ENCODE data around the gene HBE1. TPM values are rescaled to one million over a fixed set of nuclear protein-coding genes. Genes with fewer than 3 reads are reported as not detected.

The HBE1 gene
- total and polyA plus RNA-seq, 2 donors: 1.8 to 5.5 TPM

DNA sequence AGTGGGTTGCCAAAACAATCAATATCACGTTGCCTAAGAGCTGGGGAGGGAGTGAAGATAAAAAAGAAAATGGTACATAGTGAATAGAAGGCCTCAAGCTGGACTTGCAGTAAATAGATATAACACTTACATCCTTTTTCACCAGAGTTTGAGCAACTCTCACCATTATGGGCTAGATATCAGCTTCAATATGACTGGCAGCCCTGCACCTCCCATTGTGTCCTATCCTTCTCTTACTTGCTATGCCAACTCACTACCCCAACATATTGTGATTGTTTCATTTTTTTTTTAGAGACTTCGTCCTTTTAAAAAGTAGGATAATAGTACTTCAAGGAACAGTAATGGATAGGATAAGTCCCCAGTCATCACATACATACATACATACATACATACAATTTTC is 27.5 kb downstream of the HBE1 start:
- 90% methylated on average over 2 of the region's 2 CpGs for WGBS
- H3K27ac ChIP-seq (ENCODE audit: low read depth in 1 of 2, low read length in 1 of 2): no peak overlapping the region
- no peak for DNase-seq (ENCODE audit: low read depth in 6 of 9, low spot score in 9 of 9)

DNA sequence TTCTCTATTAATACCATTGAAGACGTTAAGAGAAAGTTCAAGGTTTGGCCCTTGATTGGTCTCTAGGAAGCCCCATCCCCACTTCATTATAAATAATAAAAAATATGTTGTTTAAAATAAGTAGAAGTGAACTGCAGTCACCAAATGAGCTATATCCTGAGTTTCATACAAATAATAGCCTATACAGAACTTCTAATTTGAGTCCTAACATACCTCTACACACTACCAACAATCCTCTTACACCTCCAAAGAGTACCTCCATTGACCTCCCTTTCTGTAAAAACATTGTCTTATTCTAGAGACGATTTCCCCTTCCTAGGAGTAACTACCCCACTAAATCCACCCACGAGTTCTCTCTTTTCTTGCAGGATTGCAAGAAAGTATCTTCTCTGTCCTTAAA is 28.3 kb downstream of the HBE1 start:
- H3K4me1 ChIP-seq (ENCODE audit: control insufficient read depth in 2 of 2, insufficient read depth in 2 of 2, low read length in 2 of 2): no peaks in the 10 kb centered on the region
- H3K27ac ChIP-seq (ENCODE audit: low read depth in 1 of 2, low read length in 1 of 2): no peak overlapping the region
- no peak overlapping the region for H3K4me3 ChIP-seq (ENCODE audit: low read length in 2 of 2)
- no peak for DNase-seq (ENCODE audit: low read depth in 6 of 9, low spot score in 9 of 9)
- H3K9me3 ChIP-seq (ENCODE audit: control insufficient read depth in 2 of 2, insufficient read depth in 1 of 2, low read length in 1 of 2): no peaks in the 10 kb centered on the region
- H3K36me3 ChIP-seq (ENCODE audit: control insufficient read depth in 2 of 2, insufficient read depth in 2 of 2, low read length in 1 of 2): no peaks in the 10 kb centered on the region
- WGBS: 85% methylated on average over 3 of the region's 3 CpGs
- no peaks in the 10 kb centered on the region for H3K27me3 ChIP-seq (ENCODE audit: control insufficient read depth in 2 of 2, insufficient read depth in 1 of 2, low read length in 1 of 2)

More for the DNA sequence above, 27.5 kb downstream of the HBE1 start:
- no peaks in the 10 kb centered on the region for H3K27me3 ChIP-seq (ENCODE audit: control insufficient read depth in 2 of 2, insufficient read depth in 1 of 2, low read length in 1 of 2)
- H3K9me3 ChIP-seq (ENCODE audit: control insufficient read depth in 2 of 2, insufficient read depth in 1 of 2, low read length in 1 of 2): no peaks in the 10 kb centered on the region
- no peaks in the 10 kb centered on the region for H3K4me1 ChIP-seq (ENCODE audit: control insufficient read depth in 2 of 2, insufficient read depth in 2 of 2, low read length in 2 of 2)
- H3K4me3 ChIP-seq (ENCODE audit: low read length in 2 of 2): no peak overlapping the region
- H3K36me3 ChIP-seq (ENCODE audit: control insufficient read depth in 2 of 2, insufficient read depth in 2 of 2, low read length in 1 of 2): no peaks in the 10 kb centered on the region

DNA sequence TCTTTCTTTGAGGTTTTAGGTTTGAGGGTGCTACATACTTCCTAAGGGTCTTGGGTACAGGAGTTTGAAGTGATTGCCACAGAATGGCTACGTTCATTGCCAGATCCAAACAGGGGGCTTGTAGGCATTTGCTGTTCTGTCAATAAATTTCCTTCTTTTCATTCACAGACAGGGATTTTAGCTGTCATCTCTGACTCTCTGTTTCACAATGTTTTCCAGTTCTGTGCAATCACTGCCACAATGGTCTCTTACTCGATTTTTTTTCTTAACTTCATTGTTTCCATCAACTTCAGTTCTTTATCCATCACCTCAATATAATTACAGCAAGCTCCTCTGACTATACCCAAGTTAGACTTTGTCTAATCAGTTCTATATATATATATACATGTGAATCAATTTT is 29.3 kb downstream of the HBE1 start:
- Histone ChIP-seq H3K4me1 (ENCODE audit: control insufficient read depth in 2 of 2, insufficient read depth in 2 of 2, low read length in 2 of 2) (no peaks in the 10 kb centered on the region), H3K9me3 (ENCODE audit: control insufficient read depth in 2 of 2, insufficient read depth in 1 of 2, low read length in 1 of 2) (no peaks in the 10 kb centered on the region), H3K27me3 (ENCODE audit: control insufficient read depth in 2 of 2, insufficient read depth in 1 of 2, low read length in 1 of 2) (no peaks in the 10 kb centered on the region), H3K36me3 (ENCODE audit: control insufficient read depth in 2 of 2, insufficient read depth in 2 of 2, low read length in 1 of 2) (no peaks in the 10 kb centered on the region), H3K27ac (ENCODE audit: low read depth in 1 of 2, low read length in 1 of 2) (no peak overlapping the region), H3K4me3 (ENCODE audit: low read length in 2 of 2) (no peak overlapping the region)
- no peak for DNase-seq (ENCODE audit: low read depth in 6 of 9, low spot score in 9 of 9)
- WGBS: 95% methylated on average over 2 of the region's 2 CpGs

DNA sequence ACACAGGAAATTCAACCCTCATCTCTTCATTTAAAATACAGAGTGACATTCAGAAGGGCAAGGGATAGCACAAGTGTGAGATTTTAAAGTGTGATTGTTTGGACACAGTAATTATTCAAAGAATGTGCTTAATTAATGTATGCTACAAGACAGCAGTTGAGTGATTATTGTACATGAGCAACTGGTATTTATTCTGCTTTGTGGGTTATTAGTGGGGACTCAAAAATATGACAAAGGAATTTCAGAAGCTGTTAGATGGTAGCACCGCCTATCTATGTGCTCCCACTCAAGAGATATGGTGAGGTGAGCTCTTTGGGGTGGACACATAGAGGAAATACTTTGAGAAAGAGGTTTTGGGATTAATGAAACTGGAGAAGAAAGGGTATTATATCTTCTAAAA is 29.7 kb downstream of the HBE1 start:
- H3K4me1 ChIP-seq (ENCODE audit: control insufficient read depth in 2 of 2, insufficient read depth in 2 of 2, low read length in 2 of 2): no peaks in the 10 kb centered on the region
- no peak for DNase-seq (ENCODE audit: low read depth in 6 of 9, low spot score in 9 of 9)
- H3K27me3 ChIP-seq (ENCODE audit: control insufficient read depth in 2 of 2, insufficient read depth in 1 of 2, low read length in 1 of 2): no peaks in the 10 kb centered on the region
- H3K36me3 ChIP-seq (ENCODE audit: control insufficient read depth in 2 of 2, insufficient read depth in 2 of 2, low read length in 1 of 2): no peaks in the 10 kb centered on the region
- 96% methylated on average over 1 of the region's 1 CpG for WGBS
- H3K9me3 ChIP-seq (ENCODE audit: control insufficient read depth in 2 of 2, insufficient read depth in 1 of 2, low read length in 1 of 2): no peaks in the 10 kb centered on the region
- H3K4me3 ChIP-seq (ENCODE audit: low read length in 2 of 2): no peak overlapping the region
- H3K27ac ChIP-seq (ENCODE audit: low read depth in 1 of 2, low read length in 1 of 2): no peak overlapping the region

DNA sequence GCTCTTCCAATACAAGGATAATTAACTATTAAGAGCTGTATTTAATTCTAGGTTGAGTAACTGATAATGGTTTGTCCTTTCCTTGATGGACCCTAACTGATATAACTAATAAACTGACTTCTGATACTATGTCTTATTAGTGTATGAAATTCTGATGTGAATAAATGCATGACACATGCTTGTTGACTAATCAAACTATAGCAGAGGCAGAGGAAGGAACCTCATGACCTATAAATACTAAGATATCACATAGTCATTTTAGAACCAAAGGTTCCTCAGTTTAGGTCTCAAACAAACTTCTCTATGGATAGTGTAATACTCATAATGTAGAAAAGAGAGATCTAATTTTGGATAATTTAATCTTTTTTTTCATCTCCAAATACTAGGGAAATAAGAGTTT is 30.7 kb downstream of the HBE1 start:
- H3K27me3 ChIP-seq (ENCODE audit: control insufficient read depth in 2 of 2, insufficient read depth in 1 of 2, low read length in 1 of 2): no peaks in the 10 kb centered on the region
- no peaks in the 10 kb centered on the region for H3K36me3 ChIP-seq (ENCODE audit: control insufficient read depth in 2 of 2, insufficient read depth in 2 of 2, low read length in 1 of 2)
- no peaks in the 10 kb centered on the region for H3K9me3 ChIP-seq (ENCODE audit: control insufficient read depth in 2 of 2, insufficient read depth in 1 of 2, low read length in 1 of 2)
- DNase-seq (ENCODE audit: low read depth in 6 of 9, low spot score in 9 of 9): no peak
- peaks cover 0 to 4% of the 10 kb centered on the region in 2 donors for H3K4me1 ChIP-seq (ENCODE audit: control insufficient read depth in 2 of 2, insufficient read depth in 2 of 2, low read length in 2 of 2)
- no peak overlapping the region for H3K27ac ChIP-seq (ENCODE audit: low read depth in 1 of 2, low read length in 1 of 2)
- no peak overlapping the region for H3K4me3 ChIP-seq (ENCODE audit: low read length in 2 of 2)

DNA sequence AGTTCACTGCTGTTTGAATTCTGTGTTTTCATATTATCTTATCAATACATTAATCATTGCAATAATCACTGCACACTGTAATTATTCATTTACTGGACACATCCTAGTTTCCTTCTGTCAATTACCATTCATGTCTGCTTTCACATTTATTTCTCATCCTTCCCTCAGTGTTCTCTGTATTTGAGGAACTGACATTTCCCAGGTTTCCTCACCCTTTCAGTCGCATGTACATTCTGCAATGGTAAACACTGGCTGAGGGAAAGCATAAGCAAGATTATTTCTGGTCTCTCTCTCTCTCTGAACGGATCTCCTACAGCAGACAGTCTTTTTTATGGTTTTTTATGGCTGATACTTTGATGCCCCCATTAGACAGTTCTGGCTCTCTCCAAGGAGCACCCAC is 31.3 kb downstream of the HBE1 start:
- no peaks in the 10 kb centered on the region for H3K27me3 ChIP-seq (ENCODE audit: control insufficient read depth in 2 of 2, insufficient read depth in 1 of 2, low read length in 1 of 2)
- no peak overlapping the region for H3K4me3 ChIP-seq (ENCODE audit: low read length in 2 of 2)
- H3K4me1 ChIP-seq (ENCODE audit: control insufficient read depth in 2 of 2, insufficient read depth in 2 of 2, low read length in 2 of 2): peaks cover 0 to 7% of the 10 kb centered on the region in 2 donors
- no peak overlapping the region for H3K27ac ChIP-seq (ENCODE audit: low read depth in 1 of 2, low read length in 1 of 2)
- DNase-seq (ENCODE audit: low read depth in 6 of 9, low spot score in 9 of 9): no peak
- WGBS: 59% methylated on average over 2 of the region's 2 CpGs
- no peaks in the 10 kb centered on the region for H3K36me3 ChIP-seq (ENCODE audit: control insufficient read depth in 2 of 2, insufficient read depth in 2 of 2, low read length in 1 of 2)
- no peaks in the 10 kb centered on the region for H3K9me3 ChIP-seq (ENCODE audit: control insufficient read depth in 2 of 2, insufficient read depth in 1 of 2, low read length in 1 of 2)

DNA sequence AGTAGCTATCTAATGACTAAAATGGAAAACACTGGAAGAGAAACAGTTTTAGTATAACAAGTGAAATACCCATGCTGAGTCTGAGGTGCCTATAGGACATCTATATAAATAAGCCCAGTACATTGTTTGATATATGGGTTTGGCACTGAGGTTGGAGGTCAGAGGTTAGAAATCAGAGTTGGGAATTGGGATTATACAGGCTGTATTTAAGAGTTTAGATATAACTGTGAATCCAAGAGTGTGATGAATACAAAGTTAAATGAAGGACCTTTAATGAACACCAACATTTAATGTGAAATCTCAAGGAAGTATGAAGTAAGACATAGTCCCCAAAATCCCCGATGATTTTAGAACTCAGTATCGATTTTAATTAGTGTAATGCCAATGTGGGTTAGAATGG is 32.3 kb downstream of the HBE1 start:
- no peak for DNase-seq (ENCODE audit: low read depth in 6 of 9, low spot score in 9 of 9)
- no peak overlapping the region for H3K4me3 ChIP-seq (ENCODE audit: low read length in 2 of 2)
- no peaks in the 10 kb centered on the region for H3K9me3 ChIP-seq (ENCODE audit: control insufficient read depth in 2 of 2, insufficient read depth in 1 of 2, low read length in 1 of 2)
- H3K36me3 ChIP-seq (ENCODE audit: control insufficient read depth in 2 of 2, insufficient read depth in 2 of 2, low read length in 1 of 2): no peaks in the 10 kb centered on the region
- H3K27ac ChIP-seq (ENCODE audit: low read depth in 1 of 2, low read length in 1 of 2): no peak overlapping the region
- 80% methylated on average over 2 of the region's 2 CpGs for WGBS
- H3K27me3 ChIP-seq (ENCODE audit: control insufficient read depth in 2 of 2, insufficient read depth in 1 of 2, low read length in 1 of 2): no peaks in the 10 kb centered on the region
- peaks cover 0 to 7% of the 10 kb centered on the region in 2 donors for H3K4me1 ChIP-seq (ENCODE audit: control insufficient read depth in 2 of 2, insufficient read depth in 2 of 2, low read length in 2 of 2)

DNA sequence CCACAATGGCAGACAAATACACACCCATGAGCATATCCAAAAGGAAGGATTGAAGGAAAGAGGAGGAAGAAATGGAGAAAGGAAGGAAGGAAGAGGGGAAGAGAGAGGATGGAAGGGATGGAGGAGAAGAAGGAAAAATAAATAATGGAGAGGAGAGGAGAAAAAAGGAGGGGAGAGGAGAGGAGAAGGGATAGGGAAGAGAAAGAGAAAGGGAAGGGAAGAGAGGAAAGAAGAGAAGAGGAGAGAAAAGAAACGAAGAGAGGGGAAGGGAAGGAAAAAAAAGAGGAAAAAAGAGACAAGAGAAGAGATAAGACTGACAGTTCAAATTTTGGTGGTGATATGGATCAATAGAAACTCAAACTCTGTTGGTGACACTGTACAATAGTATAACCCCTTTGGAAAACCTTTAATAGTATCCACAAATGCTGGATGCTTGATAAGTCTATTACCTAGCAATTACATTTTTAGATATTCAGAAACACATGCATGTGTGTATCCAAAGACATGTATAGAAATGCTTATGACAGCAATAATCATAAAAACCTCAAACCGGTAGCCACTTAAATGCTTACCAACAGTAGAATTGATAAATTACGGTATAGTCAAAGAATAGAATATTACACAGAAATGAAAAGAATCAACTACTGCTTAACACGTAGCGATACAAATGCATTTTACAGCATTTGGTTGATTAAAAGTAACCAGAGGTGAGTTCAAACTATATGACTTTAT is 34.2 kb downstream of the HBE1 start:
- Histone ChIP-seq H3K27ac (ENCODE audit: low read depth in 1 of 2, low read length in 1 of 2) (no peak overlapping the region), H3K9me3 (ENCODE audit: control insufficient read depth in 2 of 2, insufficient read depth in 1 of 2, low read length in 1 of 2) (no peaks in the 10 kb centered on the region), H3K36me3 (ENCODE audit: control insufficient read depth in 2 of 2, insufficient read depth in 2 of 2, low read length in 1 of 2) (no peaks in the 10 kb centered on the region), H3K4me1 (ENCODE audit: control insufficient read depth in 2 of 2, insufficient read depth in 2 of 2, low read length in 2 of 2) (peaks cover 0 to 7% of the 10 kb centered on the region in 2 donors), H3K27me3 (ENCODE audit: control insufficient read depth in 2 of 2, insufficient read depth in 1 of 2, low read length in 1 of 2) (no peaks in the 10 kb centered on the region), H3K4me3 (ENCODE audit: low read length in 2 of 2) (no peak overlapping the region)
- 96% methylated on average over 5 of the region's 5 CpGs for WGBS
- no peak for DNase-seq (ENCODE audit: low read depth in 6 of 9, low spot score in 9 of 9)

DNA sequence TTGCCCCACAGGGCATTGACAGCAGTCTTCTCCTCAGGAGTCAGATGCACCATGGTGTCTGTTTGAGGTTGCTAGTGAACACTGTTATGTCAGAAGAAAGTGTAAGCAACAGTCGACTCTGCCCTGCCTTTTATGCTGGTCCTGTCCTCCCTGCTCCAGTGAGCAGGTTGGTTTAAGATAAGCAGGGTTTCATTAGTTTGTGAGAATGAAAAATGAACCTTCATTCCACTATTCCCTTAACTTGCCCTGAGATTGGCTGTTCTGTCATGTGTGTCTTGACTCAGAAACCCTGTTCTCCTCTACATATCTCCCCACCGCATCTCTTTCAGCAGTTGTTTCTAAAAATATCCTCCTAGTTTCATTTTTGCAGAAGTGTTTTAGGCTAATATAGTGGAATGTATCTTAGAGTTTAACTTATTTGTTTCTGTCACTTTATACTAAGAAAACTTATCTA is 35.3 kb downstream of the HBE1 start, which contains the start of gene HBD:
HBD (minus strand) TSS at position 103 of the 454 bp plus-strand sequence; CDS start at position 53, 50 bp downstream.
- H3K9me3 ChIP-seq (ENCODE audit: control insufficient read depth in 2 of 2, insufficient read depth in 1 of 2, low read length in 1 of 2): no peaks in the 10 kb centered on the region
- peak in 6 of 9 donors; percentile 2 to 51 (median 16) for DNase-seq (ENCODE audit: low read depth in 6 of 9, low spot score in 9 of 9)
- 5% methylated on average over 2 of the region's 2 CpGs for WGBS
- no peaks in the 10 kb centered on the region for H3K27me3 ChIP-seq (ENCODE audit: control insufficient read depth in 2 of 2, insufficient read depth in 1 of 2, low read length in 1 of 2)
- H3K27ac ChIP-seq (ENCODE audit: low read depth in 1 of 2, low read length in 1 of 2): peak within 1 kb of the TSS in 1 of 2 donors; percentile 34
- no peaks in the 10 kb centered on the region for H3K36me3 ChIP-seq (ENCODE audit: control insufficient read depth in 2 of 2, insufficient read depth in 2 of 2, low read length in 1 of 2)
- peaks cover 0 to 7% of the 10 kb centered on the region in 2 donors for H3K4me1 ChIP-seq (ENCODE audit: control insufficient read depth in 2 of 2, insufficient read depth in 2 of 2, low read length in 2 of 2)
- no peak within 1 kb of the TSS for H3K4me3 ChIP-seq (ENCODE audit: low read length in 2 of 2)

Data from thymus (tissue), 11 donors.